Body of pancreas (tissue), 4 donors: ENCODE measurements around the gene ACTR5. TPM values are rescaled to one million over a fixed set of nuclear protein-coding genes. Genes with fewer than 3 reads are reported as not detected.

Source experiments
- ATAC-seq: fragments of 150-250 bp; one replicate; pipeline ENCODE4 v1.9.1; 2016
- DNase-seq, 4 donors: peaks; one replicate each; pipeline ENCODE4 v3.0.0-alpha.2; 2019
- H3K27ac ChIP-seq, 4 donors: fragments of 200-600 bp; sonication (generic); 1 replicate in 3 of 4; 2 replicates in 1 of 4; pipeline versions ENCODE4 v1.5.1 to v1.6.1; 2016 to 2019; ENCODE audit warnings: mild to moderate bottlenecking in 1 of 4, mixed read lengths in 1 of 4, moderate library complexity in 1 of 4
- H3K27me3 ChIP-seq, 2 donors: fragments of 200-600 bp; sonication (generic); one replicate each; pipeline ENCODE4 v1.6.0; 2016; ENCODE audit warnings: mild to moderate bottlenecking in 1 of 2
- H3K36me3 ChIP-seq, 2 donors: fragments of 200-600 bp; sonication (generic); replicated peaks in 1 of 2; 2 replicates each; pipeline ENCODE4 v1.5.1; 2016; ENCODE audit warnings: low read depth in 2 of 2; ENCODE audit not compliant: insufficient read depth in 1 of 2
- H3K4me1 ChIP-seq: fragments of 200-600 bp; sonication (generic); one replicate; pipeline ENCODE4 v1.6.0; 2016
- H3K4me3 ChIP-seq, 2 donors: fragments of 200-600 bp; sonication (generic); 1 replicate in 1 of 2; 2 replicates in 1 of 2; pipeline ENCODE4 v1.5.1; 2016 to 2019
- H3K9me3 ChIP-seq, 3 donors: fragments of 200-600 bp; sonication (generic); 1 replicate in 2 of 3; 2 replicates in 1 of 3; pipeline ENCODE4 v1.5.1; 2016
- CTCF ChIP-seq, 7 experiments: fragments of 450-650 bp in 4 of 7; fragments of 200-600 bp in 3 of 7; sonication (generic) in 3 of 7; IDR thresholded peaks; one replicate each; pipeline ENCODE4 v1.5.1; 2016 to 2019; ENCODE audit warnings: antibody characterized with exemption in 7 of 7
- POLR2A ChIP-seq, 3 donors: fragments of 450-650 bp; IDR thresholded peaks; one replicate each; pipeline ENCODE4 v1.6.1; 2016; ENCODE audit warnings: antibody characterized with exemption in 3 of 3, mild to moderate bottlenecking in 2 of 3
- WGBS, 2 donors: methylation state at CpG; one replicate each; pipeline ENCODE4 v1.1.5; 2017; 5-methylcytosine and 5-hydroxymethylcytosine counted together
- intact Hi-C: fragments of 100-400 bp; cut with DNase I; formaldehyde crosslinking; loops from one replicate; pipeline ENCODE4 v1.15.1; 2023
- total RNA-seq, 2 donors: library from RNA; depleted of rRNA; stranded (reverse); fragments of >200 nt; gene quantifications; one replicate each; pipeline ENCODE4 v1.1.0, GENCODE V29; 2016

ACTR5 gene
- total RNA-seq: 1 to 10 TPM; 4.9 to 7.9 TPM

- ATAC-seq: peak; percentile 95
- H3K27ac ChIP-seq: peak within 1 kb of the TSS; percentile 88 to 92 (median 90)
- H3K27me3 ChIP-seq: peaks cover 0 to 5% of the 10 kb centered on the region in 2 donors
- peak within 1 kb of the TSS; percentile 69 to 75 for H3K4me3 ChIP-seq
- peak; percentile 93 to 95 (median 94) for DNase-seq
- 0% methylated on average over 3 to 82 of the region's 84 CpGs for WGBS, 2 donors
- no peak for TF ChIP-seq CTCF (IDR thresholded peaks at IDR 0.05)
- TF ChIP-seq POLR2A (IDR thresholded peaks at IDR 0.05): peak; percentile 50 to 70 (median 65)
- H3K36me3 ChIP-seq: no peaks in the 10 kb centered on the region
- H3K4me1 ChIP-seq: peaks cover 13% of the 10 kb centered on the region
- intact Hi-C loops: no loop called here
- no peaks in the 10 kb centered on the region for H3K9me3 ChIP-seq
Measured at GRCh38 chr20:38748097-38748860, at the start of gene ACTR5. ACTR5 (plus strand) TSS chr20:38748460; CDS start chr20:38748479, 19 bp downstream.

GRCh38 chr20:38698541-38698940, 49.7 kb upstream of the ACTR5 start:
- ATAC-seq: no peak
- no peaks in the 10 kb centered on the region for H3K9me3 ChIP-seq

GRCh38 chr20:38700141-38700540, 48.1 kb upstream of the ACTR5 start:
- DNase-seq (no peak), ATAC-seq (no peak)
- WGBS, 2 donors: 27 to 34% methylated on average over 4 of the region's 4 CpGs
- H3K27me3 ChIP-seq: no peaks in the 10 kb centered on the region
- no peaks in the 10 kb centered on the region for H3K4me1 ChIP-seq
- no peaks in the 10 kb centered on the region for H3K9me3 ChIP-seq
- H3K27ac ChIP-seq: no peak overlapping the region
- no peaks in the 10 kb centered on the region for H3K36me3 ChIP-seq
- TF ChIP-seq POLR2A (IDR thresholded peaks at IDR 0.05) (no peak), CTCF (IDR thresholded peaks at IDR 0.05) (no peak)
- H3K4me3 ChIP-seq: no peak overlapping the region
- intact Hi-C loops: no loop called here

More at GRCh38 chr20:38698541-38698940, 49.7 kb upstream of the ACTR5 start:
- DNase-seq: no peak
- Histone ChIP-seq H3K27me3 (no peaks in the 10 kb centered on the region), H3K36me3 (no peaks in the 10 kb centered on the region), H3K27ac (no peak overlapping the region), H3K4me1 (no peaks in the 10 kb centered on the region), H3K4me3 (no peak overlapping the region)
- TF ChIP-seq CTCF (IDR thresholded peaks at IDR 0.05) (no peak), POLR2A (IDR thresholded peaks at IDR 0.05) (no peak)
- intact Hi-C loops: no loop called here
- WGBS, 2 donors: 60 to 69% methylated on average over 12 to 15 of the region's 15 CpGs

- H3K27ac ChIP-seq: no peak overlapping the region
- no peaks in the 10 kb centered on the region for H3K9me3 ChIP-seq
- no peaks in the 10 kb centered on the region for H3K27me3 ChIP-seq
- no peak for DNase-seq
- TF ChIP-seq CTCF (IDR thresholded peaks at IDR 0.05): no peak
- TF ChIP-seq POLR2A (IDR thresholded peaks at IDR 0.05): no peak
- intact Hi-C loops: no loop called here
- no peak for ATAC-seq
- H3K4me3 ChIP-seq: no peak overlapping the region
- no peaks in the 10 kb centered on the region for H3K36me3 ChIP-seq
- 14 to 69% methylated on average over 1 to 3 of the region's 3 CpGs for WGBS, 2 donors
- H3K4me1 ChIP-seq: no peaks in the 10 kb centered on the region
Measured at GRCh38 chr20:38700926-38701325, 47.3 kb upstream of the ACTR5 start.

- intact Hi-C loops: no loop called here
- TF ChIP-seq CTCF (IDR thresholded peaks at IDR 0.05) (no peak), POLR2A (IDR thresholded peaks at IDR 0.05) (no peak)
- no peak overlapping the region for H3K4me3 ChIP-seq
- H3K9me3 ChIP-seq: no peaks in the 10 kb centered on the region
- ATAC-seq: no peak
- no peak overlapping the region for H3K27ac ChIP-seq
- 52 to 65% methylated on average over 3 of the region's 3 CpGs for WGBS, 2 donors
- no peaks in the 10 kb centered on the region for H3K27me3 ChIP-seq
- DNase-seq: no peak
- H3K4me1 ChIP-seq: no peaks in the 10 kb centered on the region
- H3K36me3 ChIP-seq: no peaks in the 10 kb centered on the region
Measured at GRCh38 chr20:38703526-38703925, 44.7 kb upstream of the ACTR5 start.
